NB4 (cell line): ENCODE results near the gene SAMD1.

Source experiments
- CTCF ChIP-seq: IDR thresholded peaks from one replicate; pipeline ENCODE4 v1.5.1; 2012; ENCODE audit warnings: low read depth, low read length
- MAX ChIP-seq: IDR thresholded peaks from 2 replicates; pipeline ENCODE4 v1.6.1; 2011; ENCODE audit warnings: low read depth, low read length
- MYC ChIP-seq: IDR thresholded peaks from 2 replicates; pipeline ENCODE4 v1.6.1; 2011; ENCODE audit warnings: low read depth, low read length
- POLR2A ChIP-seq: IDR thresholded peaks from 2 replicates; pipeline ENCODE4 v1.6.1; 2011; ENCODE audit warnings: mild to moderate bottlenecking; ENCODE audit not compliant: insufficient read length; ENCODE audit errors: extremely low read depth

GRCh38 chr19:14082675-14082960 is 7.9 kb downstream of the SAMD1 start:
- no peak for TF ChIP-seq POLR2A
- no peak for TF ChIP-seq CTCF
- no peak for TF ChIP-seq MAX
- TF ChIP-seq MYC = no peak
